Measurements from ENCODE around the gene ITGA3. TPM values are rescaled to one million over a fixed set of nuclear protein-coding genes. Genes with fewer than 3 reads are reported as not detected.
"Not testable (repeated sequence)": the region's sequence is repeated elsewhere in the genome, so short reads cannot be mapped to it uniquely, and the experiment has no call there.

Gene ITGA3
- polyA plus RNA-seq, 4 donors, result 53.5 to 96.4 (median 72.0) TPM

- WGBS, 3 donors, result 32 to 58% (median 34%) methylated on average over 11 of the region's 11 CpGs
- Histone ChIP-seq H3K36me3 (ENCODE audit: control insufficient read depth in 3 of 3, insufficient read depth in 2 of 3, low read depth in 1 of 3, low read length in 3 of 3) (no peaks in the 10 kb centered on the region), H3K9me3 (ENCODE audit: control insufficient read depth in 2 of 2, insufficient read depth in 1 of 2, low read depth in 1 of 2, low read length in 1 of 2) (no peaks in the 10 kb centered on the region), H3K27me3 (ENCODE audit: control insufficient read depth in 3 of 3, insufficient read depth in 3 of 3, low read length in 3 of 3) (no peaks in the 10 kb centered on the region), H3K4me1 (ENCODE audit: control insufficient read depth in 3 of 3, insufficient read depth in 2 of 3, low read depth in 1 of 3, low read length in 2 of 3) (peaks cover 0 to 27% (median 0%) of the 10 kb centered on the region in 3 donors), H3K27ac (ENCODE audit: low read depth in 1 of 3, low read length in 2 of 3) (peak overlapping the region in 1 of 3 donors; percentile 1), H3K4me3 (ENCODE audit: low read depth in 1 of 3, low read length in 3 of 3) (no peak overlapping the region)
- FAIRE-seq (no peak), DNase-seq (peak in 1 of 2 donors; percentile 63)
These were observed 19.3 kb upstream of the ITGA3 start for GRCh38 chr17:50036455-50037261.

- Histone ChIP-seq H3K27ac (ENCODE audit: low read depth in 1 of 3, low read length in 2 of 3) (peak overlapping the region in 1 of 3 donors; percentile 1), H3K4me3 (ENCODE audit: low read depth in 1 of 3, low read length in 3 of 3) (no peak overlapping the region)
- DNase-seq, result peak in 1 of 2 donors; percentile 43
These were observed 18.4 kb upstream of the ITGA3 start for GRCh38 chr17:50037321-50038107.

GRCh38 chr17:50039058-50039457, 16.9 kb upstream of the ITGA3 start:
- Histone ChIP-seq H3K36me3 (ENCODE audit: control insufficient read depth in 3 of 3, insufficient read depth in 2 of 3, low read depth in 1 of 3, low read length in 3 of 3) (no peaks in the 10 kb centered on the region), H3K4me1 (ENCODE audit: control insufficient read depth in 3 of 3, insufficient read depth in 2 of 3, low read depth in 1 of 3, low read length in 2 of 3) (peaks cover 0 to 27% (median 0%) of the 10 kb centered on the region in 3 donors), H3K4me3 (ENCODE audit: low read depth in 1 of 3, low read length in 3 of 3) (no peak overlapping the region), H3K27ac (ENCODE audit: low read depth in 1 of 3, low read length in 2 of 3) (no peak overlapping the region), H3K9me3 (ENCODE audit: control insufficient read depth in 2 of 2, insufficient read depth in 1 of 2, low read depth in 1 of 2, low read length in 1 of 2) (no peaks in the 10 kb centered on the region), H3K27me3 (ENCODE audit: control insufficient read depth in 3 of 3, insufficient read depth in 3 of 3, low read length in 3 of 3) (no peaks in the 10 kb centered on the region)
- no peak for FAIRE-seq
- no peak for DNase-seq
- 70 to 85% (median 82%) methylated on average over 4 of the region's 4 CpGs for WGBS, 3 donors

More at GRCh38 chr17:50037321-50038107, 18.4 kb upstream of the ITGA3 start:
- Histone ChIP-seq H3K36me3 (ENCODE audit: control insufficient read depth in 3 of 3, insufficient read depth in 2 of 3, low read depth in 1 of 3, low read length in 3 of 3) (no peaks in the 10 kb centered on the region), H3K27me3 (ENCODE audit: control insufficient read depth in 3 of 3, insufficient read depth in 3 of 3, low read length in 3 of 3) (no peaks in the 10 kb centered on the region), H3K9me3 (ENCODE audit: control insufficient read depth in 2 of 2, insufficient read depth in 1 of 2, low read depth in 1 of 2, low read length in 1 of 2) (no peaks in the 10 kb centered on the region), H3K4me1 (ENCODE audit: control insufficient read depth in 3 of 3, insufficient read depth in 2 of 3, low read depth in 1 of 3, low read length in 2 of 3) (peaks cover 0 to 27% (median 0%) of the 10 kb centered on the region in 3 donors)
- no peak for FAIRE-seq
- WGBS, 3 donors, result 49 to 56% (median 52%) methylated on average over 12 to 14 of the region's 14 CpGs

GRCh38 chr17:50040496-50040895, 15.4 kb upstream of the ITGA3 start:
- FAIRE-seq; H3K27me3 ChIP-seq (ENCODE audit: control insufficient read depth in 3 of 3, insufficient read depth in 3 of 3, low read length in 3 of 3); H3K4me3 ChIP-seq (ENCODE audit: low read depth in 1 of 3, low read length in 3 of 3); H3K9me3 ChIP-seq (ENCODE audit: control insufficient read depth in 2 of 2, insufficient read depth in 1 of 2, low read depth in 1 of 2, low read length in 1 of 2); H3K36me3 ChIP-seq (ENCODE audit: control insufficient read depth in 3 of 3, insufficient read depth in 2 of 3, low read depth in 1 of 3, low read length in 3 of 3); DNase-seq; H3K27ac ChIP-seq (ENCODE audit: low read depth in 1 of 3, low read length in 2 of 3): not testable (repeated sequence)
- 86 to 94% (median 88%) methylated on average over 5 of the region's 5 CpGs for WGBS, 3 donors
- H3K4me1 ChIP-seq (ENCODE audit: control insufficient read depth in 3 of 3, insufficient read depth in 2 of 3, low read depth in 1 of 3, low read length in 2 of 3), result peaks cover 0 to 26% (median 0%) of the 10 kb centered on the region in 3 donors

- Histone ChIP-seq H3K4me3 (ENCODE audit: low read depth in 1 of 3, low read length in 3 of 3) (no peak overlapping the region), H3K4me1 (ENCODE audit: control insufficient read depth in 3 of 3, insufficient read depth in 2 of 3, low read depth in 1 of 3, low read length in 2 of 3) (peaks cover 0 to 9% (median 0%) of the 10 kb centered on the region in 3 donors), H3K9me3 (ENCODE audit: control insufficient read depth in 2 of 2, insufficient read depth in 1 of 2, low read depth in 1 of 2, low read length in 1 of 2) (no peaks in the 10 kb centered on the region), H3K36me3 (ENCODE audit: control insufficient read depth in 3 of 3, insufficient read depth in 2 of 3, low read depth in 1 of 3, low read length in 3 of 3) (no peaks in the 10 kb centered on the region), H3K27me3 (ENCODE audit: control insufficient read depth in 3 of 3, insufficient read depth in 3 of 3, low read length in 3 of 3) (no peaks in the 10 kb centered on the region), H3K27ac (ENCODE audit: low read depth in 1 of 3, low read length in 2 of 3) (no peak overlapping the region)
- 92 to 98% (median 94%) methylated on average over 5 of the region's 5 CpGs for WGBS, 3 donors
- no peak for FAIRE-seq
- DNase-seq, result no peak
These were observed 13.7 kb upstream of the ITGA3 start for GRCh38 chr17:50042211-50042610.

GRCh38 chr17:50043290-50044148, 12.4 kb upstream of the ITGA3 start:
- Histone ChIP-seq H3K36me3 (ENCODE audit: control insufficient read depth in 3 of 3, insufficient read depth in 2 of 3, low read depth in 1 of 3, low read length in 3 of 3) (no peaks in the 10 kb centered on the region), H3K9me3 (ENCODE audit: control insufficient read depth in 2 of 2, insufficient read depth in 1 of 2, low read depth in 1 of 2, low read length in 1 of 2) (no peaks in the 10 kb centered on the region), H3K4me3 (ENCODE audit: low read depth in 1 of 3, low read length in 3 of 3) (no peak overlapping the region), H3K27me3 (ENCODE audit: control insufficient read depth in 3 of 3, insufficient read depth in 3 of 3, low read length in 3 of 3) (no peaks in the 10 kb centered on the region), H3K27ac (ENCODE audit: low read depth in 1 of 3, low read length in 2 of 3) (no peak overlapping the region), H3K4me1 (ENCODE audit: control insufficient read depth in 3 of 3, insufficient read depth in 2 of 3, low read depth in 1 of 3, low read length in 2 of 3) (peaks cover 0 to 5% (median 0%) of the 10 kb centered on the region in 3 donors)
- no peak for DNase-seq
- 72 to 76% (median 72%) methylated on average over 16 of the region's 16 CpGs for WGBS, 3 donors
- FAIRE-seq, result no peak

GRCh38 chr17:50044483-50044882, 11.4 kb upstream of the ITGA3 start:
- Histone ChIP-seq H3K4me3 (ENCODE audit: low read depth in 1 of 3, low read length in 3 of 3) (no peak overlapping the region), H3K36me3 (ENCODE audit: control insufficient read depth in 3 of 3, insufficient read depth in 2 of 3, low read depth in 1 of 3, low read length in 3 of 3) (no peaks in the 10 kb centered on the region), H3K27ac (ENCODE audit: low read depth in 1 of 3, low read length in 2 of 3) (no peak overlapping the region), H3K27me3 (ENCODE audit: control insufficient read depth in 3 of 3, insufficient read depth in 3 of 3, low read length in 3 of 3) (no peaks in the 10 kb centered on the region), H3K4me1 (ENCODE audit: control insufficient read depth in 3 of 3, insufficient read depth in 2 of 3, low read depth in 1 of 3, low read length in 2 of 3) (peaks cover 0 to 5% (median 0%) of the 10 kb centered on the region in 3 donors), H3K9me3 (ENCODE audit: control insufficient read depth in 2 of 2, insufficient read depth in 1 of 2, low read depth in 1 of 2, low read length in 1 of 2) (no peaks in the 10 kb centered on the region)
- FAIRE-seq (no peak), DNase-seq (no peak)
- WGBS, 3 donors, result 90 to 94% (median 92%) methylated on average over 5 of the region's 5 CpGs

- FAIRE-seq, result no peak
These were observed 10.8 kb upstream of the ITGA3 start for GRCh38 chr17:50045154-50045553.

More at GRCh38 chr17:50045154-50045553, 10.8 kb upstream of the ITGA3 start:
- no peaks in the 10 kb centered on the region for H3K36me3 ChIP-seq (ENCODE audit: control insufficient read depth in 3 of 3, insufficient read depth in 2 of 3, low read depth in 1 of 3, low read length in 3 of 3)
- no peaks in the 10 kb centered on the region for H3K27me3 ChIP-seq (ENCODE audit: control insufficient read depth in 3 of 3, insufficient read depth in 3 of 3, low read length in 3 of 3)
- WGBS, 3 donors, result 45 to 61% (median 52%) methylated on average over 4 of the region's 4 CpGs
- H3K27ac ChIP-seq (ENCODE audit: low read depth in 1 of 3, low read length in 2 of 3), result no peak overlapping the region
- H3K4me1 ChIP-seq (ENCODE audit: control insufficient read depth in 3 of 3, insufficient read depth in 2 of 3, low read depth in 1 of 3, low read length in 2 of 3), result peaks cover 0 to 5% (median 0%) of the 10 kb centered on the region in 3 donors
- no peak overlapping the region for H3K4me3 ChIP-seq (ENCODE audit: low read depth in 1 of 3, low read length in 3 of 3)
- H3K9me3 ChIP-seq (ENCODE audit: control insufficient read depth in 2 of 2, insufficient read depth in 1 of 2, low read depth in 1 of 2, low read length in 1 of 2), result no peaks in the 10 kb centered on the region
- DNase-seq, result no peak

Measured in small intestine (tissue), 7 donors.